Measurements from ENCODE around the gene DARS1.

Gene DARS1

GRCh38 chr2:135931776-135932443 is 53.5 kb downstream of the DARS1 start:
- no peak for TF ChIP-seq CTCF (IDR thresholded peaks at IDR 0.05; ENCODE audit: insufficient read depth, missing control alignments)
- DNase-seq (ENCODE audit: insufficient read length, low spot score) (no peak), FAIRE-seq (no peak)

- FAIRE-seq (no peak), DNase-seq (ENCODE audit: insufficient read length, low spot score) (no peak)
- TF ChIP-seq CTCF (IDR thresholded peaks at IDR 0.05; ENCODE audit: insufficient read depth, missing control alignments): no peak
Observed at GRCh38 chr2:135926605-135927004, 58.8 kb downstream of the DARS1 start.

DNA sequence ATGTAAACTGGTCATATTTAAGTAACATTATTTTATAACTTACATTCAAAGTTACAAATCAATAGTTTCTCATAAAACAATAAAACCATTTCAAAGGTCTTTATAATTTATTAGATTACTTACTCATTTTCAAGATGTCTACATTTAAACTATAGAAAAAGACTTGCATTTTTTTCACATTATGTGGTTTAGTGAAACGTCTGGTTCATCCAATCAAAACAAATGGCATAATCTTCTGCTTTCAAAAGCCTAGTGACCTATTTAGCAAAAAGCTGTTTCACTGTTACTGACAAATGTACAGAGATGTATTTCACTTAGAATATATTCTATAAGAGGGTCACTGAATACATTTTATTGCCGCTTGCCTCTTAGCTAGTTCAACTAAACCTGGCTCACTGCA is 59.9 kb downstream of the DARS1 start:
- TF ChIP-seq CTCF (IDR thresholded peaks at IDR 0.05; ENCODE audit: insufficient read depth, missing control alignments): no peak
- DNase-seq (ENCODE audit: insufficient read length, low spot score): no peak
- FAIRE-seq: no peak

- FAIRE-seq (no peak), DNase-seq (ENCODE audit: insufficient read length, low spot score) (no peak)
- TF ChIP-seq CTCF (IDR thresholded peaks at IDR 0.05; ENCODE audit: insufficient read depth, missing control alignments): peak; percentile 49
Observed at GRCh38 chr2:135916207-135916606, 69.2 kb downstream of the DARS1 start.

DNA sequence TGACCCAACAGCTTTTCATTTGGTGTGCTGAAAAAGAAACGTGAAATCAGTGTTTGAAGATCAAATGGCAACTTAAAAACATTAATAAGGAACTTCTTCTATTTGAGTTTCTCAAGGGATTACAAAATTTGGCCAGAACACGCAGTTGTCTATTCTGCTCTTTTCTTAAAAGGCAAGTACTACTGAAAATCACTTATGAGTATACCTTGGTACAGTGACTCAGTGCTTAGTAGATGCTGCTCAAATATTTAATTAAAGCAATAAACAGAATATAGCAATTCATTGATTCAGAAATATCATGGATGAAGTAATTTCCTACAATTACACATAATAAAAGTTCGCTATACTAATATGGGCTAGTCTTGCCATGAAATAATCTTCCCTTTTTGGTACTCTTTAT is 70.9 kb downstream of the DARS1 start:
- no peak for TF ChIP-seq CTCF (IDR thresholded peaks at IDR 0.05; ENCODE audit: insufficient read depth, missing control alignments)
- no peak for DNase-seq (ENCODE audit: insufficient read length, low spot score)
- FAIRE-seq: no peak

GRCh38 chr2:135913727-135914365 is 71.6 kb downstream of the DARS1 start:
- no peak for DNase-seq (ENCODE audit: insufficient read length, low spot score)
- no peak for FAIRE-seq
- peak; percentile 74 for TF ChIP-seq CTCF (IDR thresholded peaks at IDR 0.05; ENCODE audit: insufficient read depth, missing control alignments)

- peak; percentile 63 for FAIRE-seq
- no peak for TF ChIP-seq CTCF (IDR thresholded peaks at IDR 0.05; ENCODE audit: insufficient read depth, missing control alignments)
- no peak for DNase-seq (ENCODE audit: insufficient read length, low spot score)
Observed at GRCh38 chr2:135909976-135910375, 75.5 kb downstream of the DARS1 start.
